DND-41 (cell line): ENCODE measurements around the gene SNRPA1.

Experiments used
- ATAC-seq: fragments of 200-7000 bp; cut with Tn5 transposase; 3 replicates; pipeline ENCODE4 v1.9.1; 2021; ENCODE audit warnings: low read depth; ENCODE audit not compliant: insufficient read depth
- DNase-seq: peaks from one replicate; pipeline ENCODE4 v3.0.0-alpha.2; 2020
- H2AFZ ChIP-seq: 2 replicates; pipeline ENCODE4 v1.6.0; 2012; ENCODE audit warnings: low read depth, low read length
- H3K27ac ChIP-seq: 2 replicates; pipeline ENCODE4 v1.5.1; 2012; ENCODE audit warnings: low read length, inconsistent platforms
- H3K27me3 ChIP-seq: fragments of 200-600 bp; sonication (generic); 2 replicates; pipeline ENCODE4 v1.6.0; 2012; ENCODE audit warnings: low read length, mild to moderate bottlenecking, inconsistent platforms; ENCODE audit not compliant: insufficient read depth, poor library complexity
- H3K36me3 ChIP-seq: 2 replicates; pipeline ENCODE4 v1.5.1; 2012; ENCODE audit warnings: low read length, inconsistent platforms; ENCODE audit not compliant: insufficient read depth
- H3K4me1 ChIP-seq: 2 replicates; pipeline ENCODE4 v1.5.1; 2012; ENCODE audit warnings: mild to moderate bottlenecking, low read length; ENCODE audit not compliant: insufficient read depth
- H3K4me2 ChIP-seq: 2 replicates; pipeline ENCODE4 v1.6.0; 2012; ENCODE audit warnings: mild to moderate bottlenecking, moderate library complexity, low read length, inconsistent platforms; ENCODE audit not compliant: insufficient read depth
- H3K4me3 ChIP-seq, 2 experiments: fragments of 200-600 bp in 1 of 2; shearing (Covaris generic) in 1 of 2; 2 replicates each; pipeline ENCODE4 v1.5.1; 2012 to 2016; ENCODE audit warnings: inconsistent platforms in 2 of 2, low read length in 2 of 2, mild to moderate bottlenecking in 2 of 2, low read depth in 1 of 2, moderate library complexity in 1 of 2
- H3K79me2 ChIP-seq: 2 replicates; pipeline ENCODE4 v1.6.0; 2012; ENCODE audit warnings: low read length, inconsistent platforms; ENCODE audit not compliant: insufficient read depth
- H3K9ac ChIP-seq: 2 replicates; pipeline ENCODE4 v1.6.0; 2012; ENCODE audit warnings: low read depth, mild to moderate bottlenecking, inconsistent platforms, low read length, moderate library complexity
- H3K9me3 ChIP-seq: 2 replicates; pipeline ENCODE4 v1.5.1; 2012; ENCODE audit warnings: low read length, moderate library complexity, mild to moderate bottlenecking, inconsistent platforms; ENCODE audit not compliant: insufficient read depth, severe bottlenecking
- H4K20me1 ChIP-seq: 2 replicates; pipeline ENCODE4 v1.6.0; 2012; ENCODE audit warnings: low read length; ENCODE audit not compliant: insufficient read depth
- CTCF ChIP-seq: IDR thresholded peaks from 2 replicates; pipeline ENCODE4 v1.5.1; 2012; ENCODE audit warnings: borderline replicate concordance, low read length, moderate library complexity, mild to moderate bottlenecking; ENCODE audit not compliant: poor library complexity, severe bottlenecking; ENCODE audit errors: extremely low read depth
- EZH2 ChIP-seq: IDR thresholded peaks from 3 replicates; pipeline ENCODE4 v1.6.1; 2012; ENCODE audit warnings: borderline replicate concordance, low read depth, mild to moderate bottlenecking, moderate library complexity, low read length, inconsistent platforms; ENCODE audit not compliant: severe bottlenecking

The SNRPA1 gene

GRCh38 chr15:101272584-101272983, 22.5 kb downstream of the SNRPA1 start:
- H3K4me3 ChIP-seq: no peak overlapping the region
- H3K36me3 ChIP-seq: peaks cover 54% of the 10 kb centered on the region
- ATAC-seq (no peak), DNase-seq (no peak)
- TF ChIP-seq CTCF: no peak
- TF ChIP-seq EZH2: no peak
- no peaks in the 10 kb centered on the region for H3K9me3 ChIP-seq
- H4K20me1 ChIP-seq: peaks cover 5% of the 10 kb centered on the region; the same call in 1 of the 2 replicates
- H3K27ac ChIP-seq: no peak overlapping the region
- peaks cover 18% of the 10 kb centered on the region for H3K79me2 ChIP-seq
- no peak overlapping the region for H2AFZ ChIP-seq
- no peak overlapping the region for H3K9ac ChIP-seq
- no peak overlapping the region for H3K4me2 ChIP-seq
- H3K27me3 ChIP-seq: no peaks in the 10 kb centered on the region
- peaks cover 15% of the 10 kb centered on the region for H3K4me1 ChIP-seq

- Histone ChIP-seq H3K27me3 (no peaks in the 10 kb centered on the region), H3K9ac (no peak overlapping the region), H2AFZ (no peak overlapping the region), H3K4me1 (no peaks in the 10 kb centered on the region), H3K36me3 (peaks cover 43% of the 10 kb centered on the region), H3K27ac (no peak overlapping the region), H3K4me3 (no peak overlapping the region), H3K9me3 (no peaks in the 10 kb centered on the region), H3K79me2 (no peaks in the 10 kb centered on the region), H4K20me1 (no peaks in the 10 kb centered on the region), H3K4me2 (no peak overlapping the region)
- peak; percentile 47; the same call in 1 of the 3 replicates for ATAC-seq
- peak; percentile 49 for TF ChIP-seq CTCF
- no peak for TF ChIP-seq EZH2
- DNase-seq: no peak
These were observed 25.4 kb downstream of the SNRPA1 start for GRCh38 chr15:101269479-101270223.

DNA sequence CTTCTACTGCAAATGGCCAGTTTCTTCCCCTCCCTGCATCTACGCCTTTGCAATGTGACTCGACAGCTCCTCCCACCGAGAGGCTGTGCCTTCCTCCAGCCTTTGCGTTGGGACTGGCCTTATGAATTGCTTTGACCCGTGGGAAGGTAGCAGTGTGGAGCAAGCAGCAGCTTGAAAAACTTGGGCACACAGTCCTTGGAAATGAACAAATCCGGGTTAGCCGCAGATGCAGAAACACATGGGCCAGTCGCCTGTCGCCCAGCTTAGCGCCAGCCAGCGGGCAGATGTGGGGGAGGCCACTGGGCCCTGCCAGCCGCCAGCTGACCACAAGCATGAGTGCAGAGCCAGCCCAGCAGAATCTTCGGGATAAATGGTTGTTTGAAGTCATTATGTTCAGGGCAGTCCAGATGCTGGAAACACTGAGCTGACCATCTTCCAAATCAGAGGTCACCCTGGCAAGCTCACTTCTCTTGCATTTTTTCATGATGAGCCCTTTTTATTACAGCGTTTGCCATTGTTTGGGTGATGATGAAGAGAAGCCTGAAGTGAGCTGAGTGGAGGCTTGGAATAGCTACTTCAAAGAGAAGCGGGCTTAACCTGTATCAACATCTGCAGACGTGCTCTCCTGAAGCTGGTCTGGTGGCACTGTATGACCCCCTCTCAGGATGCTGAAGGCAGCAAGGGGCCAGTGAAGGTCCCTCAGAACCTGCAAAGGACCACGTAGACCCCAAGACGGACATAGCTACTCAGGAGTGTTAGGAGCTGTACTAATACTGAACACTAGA, 27.5 kb downstream of the SNRPA1 start:
- Histone ChIP-seq H3K79me2 (no peaks in the 10 kb centered on the region), H3K4me1 (no peaks in the 10 kb centered on the region), H3K4me3 (no peak overlapping the region), H3K27ac (no peak overlapping the region), H2AFZ (no peak overlapping the region), H4K20me1 (no peaks in the 10 kb centered on the region), H3K36me3 (peaks cover 24% of the 10 kb centered on the region), H3K9me3 (no peaks in the 10 kb centered on the region), H3K27me3 (no peaks in the 10 kb centered on the region), H3K4me2 (no peak overlapping the region), H3K9ac (no peak overlapping the region)
- DNase-seq (no peak), ATAC-seq (0 out of 3 replicates have a peak, but pooled peaks have one; percentile 15)
- TF ChIP-seq CTCF: no peak
- TF ChIP-seq EZH2: no peak
